Prostate gland (tissue), 2 donors: ENCODE results near the gene CRYGD. TPM values are rescaled to one million over a fixed set of nuclear protein-coding genes. Genes with fewer than 3 reads are reported as not detected.
"Not testable (repeated sequence)": the region's sequence is repeated elsewhere in the genome, so short reads cannot be mapped to it uniquely, and the experiment has no call there.

Source experiments
- DNase-seq: peaks from one replicate; pipeline ENCODE4 v3.0.0-alpha.2; 2019; ENCODE audit warnings: low spot score
- H3K27ac ChIP-seq, 2 donors: fragments of 200-600 bp; sonication (generic); 2 replicates each; pipeline ENCODE4 v1.5.1; 2017 to 2019
- H3K27me3 ChIP-seq: fragments of 200-600 bp; sonication (generic); replicated peaks from 2 replicates; pipeline ENCODE4 v1.5.1; 2019; ENCODE audit not compliant: insufficient read depth
- H3K36me3 ChIP-seq, 2 donors: fragments of 200-600 bp; sonication (generic); 1 replicate in 1 of 2; 2 replicates in 1 of 2; pipeline versions ENCODE4 v1.5.1 to v1.8.1; 2017 to 2019
- H3K4me1 ChIP-seq: fragments of 200-600 bp; sonication (generic); replicated peaks from 2 replicates; pipeline ENCODE4 v1.5.1; 2019
- H3K4me3 ChIP-seq, 2 donors: fragments of 200-600 bp; sonication (generic); 2 replicates each; pipeline ENCODE4 v1.5.1; 2017 to 2019
- H3K9me3 ChIP-seq: fragments of 200-600 bp; sonication (generic); 2 replicates; pipeline ENCODE4 v1.5.1; 2017
- CTCF ChIP-seq, 4 experiments: fragments of 200-600 bp in 2 of 4; fragments of 450-650 bp in 2 of 4; sonication (generic) in 2 of 4; IDR thresholded peaks; 1 replicate in 3 of 4; 2 replicates in 1 of 4; pipeline ENCODE4 v1.5.1; 2016 to 2019; ENCODE audit warnings: antibody characterized with exemption in 4 of 4, mild to moderate bottlenecking in 2 of 4, moderate library complexity in 2 of 4
- POLR2A ChIP-seq: fragments of 450-650 bp; IDR thresholded peaks from one replicate; pipeline ENCODE4 v1.6.1; 2016; ENCODE audit warnings: antibody characterized with exemption, mild to moderate bottlenecking
- POLR2AphosphoS5 ChIP-seq: sonication (generic); formaldehyde crosslinking; IDR thresholded peaks from one replicate; pipeline ENCODE4 v1.6.1; 2017; ENCODE audit warnings: antibody characterized with exemption
- WGBS: methylation state at CpG from one replicate; pipeline ENCODE4 v1.1.5; 2018; 5-methylcytosine and 5-hydroxymethylcytosine counted together
- intact Hi-C: fragments of 100-400 bp; cut with DNase I; formaldehyde crosslinking; loops from one replicate; pipeline ENCODE4 v1.14.2; 2022
- total RNA-seq, 2 donors: library from RNA; depleted of rRNA; stranded (reverse); fragments of >200 nt; gene quantifications; one replicate each; pipeline ENCODE4 v1.1.0, GENCODE V29; 2016

CRYGD gene
- not detected for total RNA-seq

GRCh38 chr2:208124013-208124715 is at the start of gene CRYGD:
Gene CRYGD, minus strand, starts transcription at chr2:208124524. Its CDS starts 51 bp downstream, at chr2:208124473.
- H3K4me3 ChIP-seq, H3K27ac ChIP-seq, DNase-seq, H3K27me3 ChIP-seq, H3K4me1 ChIP-seq, H3K36me3 ChIP-seq, H3K9me3 ChIP-seq, intact Hi-C loops: not testable (repeated sequence)
- 14% methylated on average over 23 of the region's 46 CpGs for WGBS

GRCh38 chr2:208172125-208172524 is 47.8 kb upstream of the CRYGD start:
- H3K9me3 ChIP-seq: no peaks in the 10 kb centered on the region
- H3K27me3 ChIP-seq: no peaks in the 10 kb centered on the region
- H3K27ac ChIP-seq: no peak overlapping the region
- 68% methylated on average over 4 of the region's 4 CpGs for WGBS
- no peak for DNase-seq
- intact Hi-C loops: no loop called here
- TF ChIP-seq POLR2A (no peak), CTCF (IDR thresholded peaks at IDR 0.05) (no peak), POLR2AphosphoS5 (no peak)
- no peaks in the 10 kb centered on the region for H3K36me3 ChIP-seq
- no peak overlapping the region for H3K4me3 ChIP-seq
- H3K4me1 ChIP-seq: no peaks in the 10 kb centered on the region

DNA sequence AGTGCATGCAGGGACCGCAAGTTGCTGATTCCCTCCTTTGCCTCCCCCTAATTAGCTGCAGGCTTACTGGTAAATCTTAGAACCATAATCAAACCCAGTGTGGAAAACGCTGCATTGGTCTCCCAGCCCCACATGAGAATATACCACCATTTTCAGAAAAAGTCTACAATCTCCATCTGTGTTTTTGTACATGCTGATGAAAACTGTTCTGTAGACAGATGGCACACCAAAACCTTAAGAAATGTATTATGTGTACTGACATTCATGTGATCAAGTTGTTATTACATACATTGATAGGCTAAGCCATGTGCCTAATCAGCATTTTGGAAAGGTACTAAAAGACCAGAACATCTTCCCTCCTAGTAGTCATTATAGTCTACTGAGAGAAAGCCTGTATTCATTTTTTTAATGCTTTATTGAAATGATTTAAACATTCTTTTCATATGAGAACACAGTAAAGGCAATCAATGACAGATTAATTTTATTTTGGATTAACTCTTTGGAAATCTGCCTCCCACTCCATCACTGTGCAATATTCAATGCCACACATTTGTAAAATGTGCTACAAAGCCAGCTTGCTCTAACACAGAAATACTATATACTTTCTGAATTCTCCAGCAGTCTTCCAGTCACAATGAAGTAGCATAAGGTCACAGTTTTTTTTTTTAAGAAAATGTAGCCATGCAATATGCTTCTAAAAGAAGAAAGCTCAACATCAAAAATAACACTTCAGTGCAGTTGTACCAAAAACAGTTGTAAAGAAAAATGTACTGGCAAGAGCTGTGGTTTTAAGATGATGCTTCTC is 40.8 kb upstream of the CRYGD start:
- TF ChIP-seq POLR2A: no peak
- TF ChIP-seq CTCF (IDR thresholded peaks at IDR 0.05): no peak
- TF ChIP-seq POLR2AphosphoS5: no peak
- Histone ChIP-seq H3K27ac (no peak overlapping the region), H3K4me1 (no peaks in the 10 kb centered on the region), H3K27me3 (no peaks in the 10 kb centered on the region), H3K9me3 (no peaks in the 10 kb centered on the region), H3K4me3 (no peak overlapping the region), H3K36me3 (no peaks in the 10 kb centered on the region)
- WGBS: 89% methylated on average over 2 of the region's 2 CpGs
- DNase-seq: no peak
- intact Hi-C loops: no loop called here

DNA sequence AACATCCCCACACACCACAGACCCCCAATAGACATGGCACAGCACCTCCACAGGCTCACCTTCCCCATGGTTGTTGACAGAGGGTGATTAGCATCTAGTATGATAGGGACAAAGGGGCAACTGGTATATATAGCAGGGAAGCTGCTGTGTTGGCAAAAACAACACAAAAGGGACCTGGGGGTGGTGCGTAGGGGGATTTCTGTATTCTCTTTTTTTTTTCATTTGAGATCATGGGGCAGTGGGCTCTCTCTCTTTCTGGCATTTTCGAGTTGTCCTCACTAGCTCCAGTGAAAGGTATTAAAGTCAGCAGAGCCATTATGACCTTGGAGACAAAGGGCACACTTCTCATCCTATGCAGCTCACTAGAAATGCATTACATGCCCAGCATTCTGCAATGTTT is 39.2 kb upstream of the CRYGD start, which contains the start of gene CRYGA:
CRYGA (minus strand) TSS at position 101 of the 400 bp plus-strand sequence; CDS start at position 68, 33 bp downstream.
- no peaks in the 10 kb centered on the region for H3K36me3 ChIP-seq
- intact Hi-C loops: no loop called here
- WGBS: 90% methylated on average over 2 of the region's 2 CpGs
- TF ChIP-seq POLR2AphosphoS5 (no peak), CTCF (IDR thresholded peaks at IDR 0.05) (no peak)
- H3K4me3 ChIP-seq: no peak within 1 kb of the TSS
- no peak within 1 kb of the TSS for H3K27ac ChIP-seq
- no peaks in the 10 kb centered on the region for H3K9me3 ChIP-seq
- no peak for DNase-seq
- H3K4me1 ChIP-seq: no peaks in the 10 kb centered on the region
- no peaks in the 10 kb centered on the region for H3K27me3 ChIP-seq

- intact Hi-C loops: no loop called here
These were observed 32.1 kb upstream of the CRYGD start for GRCh38 chr2:208156439-208156838.

More at GRCh38 chr2:208156439-208156838, 32.1 kb upstream of the CRYGD start:
- TF ChIP-seq POLR2A (no peak), POLR2AphosphoS5 (no peak), CTCF (IDR thresholded peaks at IDR 0.05) (no peak)
- 71% methylated on average over 2 of the region's 2 CpGs for WGBS
- no peaks in the 10 kb centered on the region for H3K27me3 ChIP-seq
- no peaks in the 10 kb centered on the region for H3K4me1 ChIP-seq
- no peaks in the 10 kb centered on the region for H3K36me3 ChIP-seq
- no peak for DNase-seq
- H3K4me3 ChIP-seq: no peak overlapping the region
- H3K27ac ChIP-seq: no peak overlapping the region
- no peaks in the 10 kb centered on the region for H3K9me3 ChIP-seq
